ENCODE measurements around the gene RPP25L.

- TF ChIP-seq POLR2A (IDR thresholded peaks at IDR 0.05) (no peak), CTCF (IDR thresholded peaks at IDR 0.05) (no peak)
These were observed 12.4 kb downstream of the RPP25L start for GRCh38 chr9:34599546-34599945.
